Natural killer cell (primary cell): ENCODE data around the gene TMED5. TPM values are rescaled to one million over a fixed set of nuclear protein-coding genes. Genes with fewer than 3 reads are reported as not detected.

Experiments
- ATAC-seq, 3 donors: fragments of 150-1000 bp in 2 of 3; fragments of 200-7000 bp in 1 of 3; cut with Tn5 transposase; 1 replicate in 1 of 3; 2 replicates in 2 of 3; pipeline ENCODE4 v1.10.0; 2021; ENCODE audit warnings: mild to moderate bottlenecking in 2 of 3, moderate library complexity in 2 of 3
- DNase-seq, 2 donors: peaks; one replicate each; pipeline versions ENCODE4 v3.0.0 to v3.0.0-alpha.2; 2013 to 2021; ENCODE audit warnings: mixed read lengths in 1 of 2
- H3K27ac ChIP-seq: one replicate; pipeline ENCODE4 v1.5.1; 2013; ENCODE audit warnings: mild to moderate bottlenecking, low read length
- H3K27me3 ChIP-seq: one replicate; pipeline ENCODE4 v1.6.1; 2013; ENCODE audit warnings: low read length; ENCODE audit not compliant: control insufficient read depth, insufficient read depth
- H3K36me3 ChIP-seq: one replicate; pipeline ENCODE4 v1.6.1; 2013; ENCODE audit warnings: low read length; ENCODE audit not compliant: control insufficient read depth, insufficient read depth
- H3K4me1 ChIP-seq: one replicate; pipeline ENCODE4 v1.6.1; 2013; ENCODE audit warnings: low read length; ENCODE audit not compliant: control insufficient read depth, insufficient read depth
- H3K4me3 ChIP-seq: one replicate; pipeline ENCODE4 v1.5.1; 2013; ENCODE audit warnings: low read length
- H3K9me3 ChIP-seq: one replicate; pipeline ENCODE4 v1.6.1; 2013; ENCODE audit warnings: low read length; ENCODE audit not compliant: control insufficient read depth, insufficient read depth
- H3K27ac Mint-ChIP-seq, 2 donors: one replicate each; pipeline ENCODE4 v1.8.0; 2022; ENCODE audit warnings: mild to moderate bottlenecking in 2 of 2, mixed read lengths in 2 of 2, moderate library complexity in 1 of 2
- H3K27me3 Mint-ChIP-seq, 2 donors: one replicate each; pipeline ENCODE4 v1.8.0; 2022; ENCODE audit warnings: low read depth in 2 of 2, mixed read lengths in 2 of 2
- H3K36me3 Mint-ChIP-seq: one replicate; pipeline ENCODE4 v1.8.0; 2022; ENCODE audit warnings: mixed read lengths
- H3K4me1 Mint-ChIP-seq, 2 donors: one replicate each; pipeline ENCODE4 v1.8.0; 2022; ENCODE audit warnings: mixed read lengths in 2 of 2
- H3K4me3 Mint-ChIP-seq: one replicate; pipeline ENCODE4 v1.8.0; 2022; ENCODE audit warnings: mild to moderate bottlenecking, moderate library complexity, mixed read lengths
- H3K9me3 Mint-ChIP-seq, 2 donors: one replicate each; pipeline ENCODE4 v1.8.0; 2022; ENCODE audit warnings: mixed read lengths in 2 of 2
- whole genome bisulfite sequencing: methylation state at CpG from one replicate; pipeline ENCODE4 v1.1.7; 2013; ENCODE audit warnings: missing lambda C conversion rate; ENCODE audit not compliant: insufficient coverage; 5-methylcytosine and 5-hydroxymethylcytosine counted together
- intact Hi-C: fragments of 100-400 bp; cut with micrococcal nuclease; formaldehyde crosslinking; loops from one replicate; pipeline ENCODE4 v1.14.2; 2022
- total RNA-seq, 4 donors: library from RNA; stranded (reverse); fragments of 120-200 nt in 1 of 4; gene quantifications; one replicate each; pipeline versions ENCODE4 v1.2.3 to v1.2.4, GENCODE V29; 2013 to 2022
- TF ChIP-seq, protein P1 (sequence below): fragments of 200-600 bp; IDR thresholded peaks from one replicate; pipeline ENCODE4 v1.8.0; 2022; ENCODE audit warnings: antibody characterized with exemption

Gene TMED5
- total RNA-seq, 3 donors from 2014 or later (not counting 1 experiment from before 2014, with no cell fraction given) = 64.6 to 73.5 (median 67.0) TPM

DNA sequence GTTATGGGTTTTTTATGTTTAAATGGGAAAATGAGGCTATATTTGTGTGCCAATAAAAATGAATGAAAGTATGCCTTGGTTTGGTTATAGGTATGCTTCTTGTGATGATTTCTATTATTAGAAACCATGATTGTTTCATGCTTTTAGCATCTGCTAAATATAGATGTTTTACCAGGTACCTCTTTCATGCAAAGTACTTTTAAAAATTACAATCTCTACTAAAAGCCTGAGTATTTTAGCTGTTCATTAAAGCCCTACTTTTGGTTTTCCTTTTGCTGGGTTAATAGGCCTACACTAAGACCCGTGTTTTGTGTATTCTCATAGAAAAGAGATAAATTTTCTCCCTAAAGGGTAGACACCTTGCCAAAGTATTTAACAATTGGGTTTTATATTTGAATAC, 69.1 kb downstream of the TMED5 start:
- WGBS = 50% methylated on average over 1 of the region's 1 CpG
- H3K4me3 Mint-ChIP-seq = no peak overlapping the region
- no peak overlapping the region for H3K4me3 ChIP-seq
- no peaks in the 10 kb centered on the region for H3K27me3 Mint-ChIP-seq
- H3K27ac Mint-ChIP-seq = no peak overlapping the region
- H3K9me3 ChIP-seq = peaks cover 4% of the 10 kb centered on the region
- H3K36me3 Mint-ChIP-seq = peaks cover 13% of the 10 kb centered on the region
- ATAC-seq (no peak), DNase-seq (no peak)
- H3K9me3 Mint-ChIP-seq = peaks cover 0 to 3% of the 10 kb centered on the region in 2 donors
- no peak overlapping the region for H3K27ac ChIP-seq
- intact Hi-C loops = no loop called here
- H3K4me1 Mint-ChIP-seq = peaks cover 34 to 36% of the 10 kb centered on the region in 2 donors
- H3K4me1 ChIP-seq = no peaks in the 10 kb centered on the region
- peaks cover 23% of the 10 kb centered on the region for H3K36me3 ChIP-seq
- TF ChIP-seq, protein P1, sequence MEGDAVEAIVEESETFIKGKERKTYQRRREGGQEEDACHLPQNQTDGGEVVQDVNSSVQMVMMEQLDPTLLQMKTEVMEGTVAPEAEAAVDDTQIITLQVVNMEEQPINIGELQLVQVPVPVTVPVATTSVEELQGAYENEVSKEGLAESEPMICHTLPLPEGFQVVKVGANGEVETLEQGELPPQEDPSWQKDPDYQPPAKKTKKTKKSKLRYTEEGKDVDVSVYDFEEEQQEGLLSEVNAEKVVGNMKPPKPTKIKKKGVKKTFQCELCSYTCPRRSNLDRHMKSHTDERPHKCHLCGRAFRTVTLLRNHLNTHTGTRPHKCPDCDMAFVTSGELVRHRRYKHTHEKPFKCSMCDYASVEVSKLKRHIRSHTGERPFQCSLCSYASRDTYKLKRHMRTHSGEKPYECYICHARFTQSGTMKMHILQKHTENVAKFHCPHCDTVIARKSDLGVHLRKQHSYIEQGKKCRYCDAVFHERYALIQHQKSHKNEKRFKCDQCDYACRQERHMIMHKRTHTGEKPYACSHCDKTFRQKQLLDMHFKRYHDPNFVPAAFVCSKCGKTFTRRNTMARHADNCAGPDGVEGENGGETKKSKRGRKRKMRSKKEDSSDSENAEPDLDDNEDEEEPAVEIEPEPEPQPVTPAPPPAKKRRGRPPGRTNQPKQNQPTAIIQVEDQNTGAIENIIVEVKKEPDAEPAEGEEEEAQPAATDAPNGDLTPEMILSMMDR = no peak
- H3K27me3 ChIP-seq = no peaks in the 10 kb centered on the region

DNA sequence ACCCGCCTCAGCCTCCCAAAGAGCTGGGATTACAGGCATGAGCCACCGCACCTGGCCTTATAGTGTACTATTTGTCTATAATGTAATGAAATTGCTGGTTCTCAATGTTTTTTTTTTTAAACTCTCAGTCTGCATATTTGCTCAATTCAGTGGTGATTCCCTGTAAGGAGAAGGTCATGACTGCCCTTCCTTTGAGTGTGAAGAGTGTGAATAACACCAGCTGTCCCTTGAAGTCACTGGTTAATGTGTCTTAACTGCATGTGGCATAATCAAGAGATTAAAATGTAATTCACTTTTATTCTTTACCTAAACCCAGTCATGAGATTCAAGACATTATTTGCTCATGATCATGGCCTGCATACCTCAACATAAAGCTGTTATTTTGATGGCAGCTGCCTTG, 70.6 kb downstream of the TMED5 start:
- Mint-ChIP-seq H3K4me3 (no peak overlapping the region), H3K36me3 (peaks cover 6% of the 10 kb centered on the region), H3K9me3 (peaks cover 0 to 3% of the 10 kb centered on the region in 2 donors), H3K27me3 (no peaks in the 10 kb centered on the region), H3K4me1 (peaks cover 41 to 43% of the 10 kb centered on the region in 2 donors), H3K27ac (peak overlapping the region; percentile 34 to 47)
- ATAC-seq = no peak
- H3K4me1 ChIP-seq = no peaks in the 10 kb centered on the region
- no peak overlapping the region for H3K27ac ChIP-seq
- TF ChIP-seq, protein P1 = no peak
- H3K36me3 ChIP-seq = peaks cover 13% of the 10 kb centered on the region
- peaks cover 4% of the 10 kb centered on the region for H3K9me3 ChIP-seq
- intact Hi-C loops = no loop called here
- WGBS = 97% methylated on average over 2 of the region's 2 CpGs
- DNase-seq = no peak
- H3K4me3 ChIP-seq = no peak overlapping the region
- no peaks in the 10 kb centered on the region for H3K27me3 ChIP-seq

DNA sequence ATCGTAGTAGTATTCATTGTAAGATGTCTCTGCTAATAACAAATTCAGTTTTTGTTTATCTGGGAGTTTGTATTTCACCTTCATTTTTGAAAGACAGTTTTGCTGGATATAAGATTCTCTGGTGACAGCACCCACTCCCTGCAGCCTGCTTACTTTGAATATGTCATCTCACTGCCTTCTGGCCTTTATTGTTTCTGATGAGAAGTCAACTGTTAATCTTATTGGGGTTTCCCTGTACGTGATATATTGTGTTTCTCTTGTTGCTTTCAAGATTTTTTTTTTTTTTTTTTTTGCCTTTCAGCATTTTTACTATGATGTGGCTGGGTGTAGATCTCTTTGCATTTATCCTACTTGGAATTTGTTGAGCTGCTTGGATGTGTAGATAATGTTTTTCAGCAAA, 71.9 kb downstream of the TMED5 start:
- peaks cover 9% of the 10 kb centered on the region for H3K36me3 ChIP-seq
- ATAC-seq = no peak
- intact Hi-C loops = no loop called here

More for the DNA sequence above, 71.9 kb downstream of the TMED5 start:
- Mint-ChIP-seq H3K36me3 (peaks cover 6% of the 10 kb centered on the region), H3K4me3 (no peak overlapping the region), H3K27me3 (no peaks in the 10 kb centered on the region), H3K9me3 (peaks cover 0 to 3% of the 10 kb centered on the region in 2 donors), H3K4me1 (peaks cover 41 to 43% of the 10 kb centered on the region in 2 donors), H3K27ac (no peak overlapping the region)
- no peak for DNase-seq
- H3K27ac ChIP-seq = no peak overlapping the region
- H3K27me3 ChIP-seq = no peaks in the 10 kb centered on the region
- 96% methylated on average over 2 of the region's 2 CpGs for WGBS
- no peaks in the 10 kb centered on the region for H3K4me1 ChIP-seq
- TF ChIP-seq, protein P1 = no peak
- no peak overlapping the region for H3K4me3 ChIP-seq
- peaks cover 4% of the 10 kb centered on the region for H3K9me3 ChIP-seq
